ENCODE data around the gene MTRF1.

MTRF1 gene, protein sequence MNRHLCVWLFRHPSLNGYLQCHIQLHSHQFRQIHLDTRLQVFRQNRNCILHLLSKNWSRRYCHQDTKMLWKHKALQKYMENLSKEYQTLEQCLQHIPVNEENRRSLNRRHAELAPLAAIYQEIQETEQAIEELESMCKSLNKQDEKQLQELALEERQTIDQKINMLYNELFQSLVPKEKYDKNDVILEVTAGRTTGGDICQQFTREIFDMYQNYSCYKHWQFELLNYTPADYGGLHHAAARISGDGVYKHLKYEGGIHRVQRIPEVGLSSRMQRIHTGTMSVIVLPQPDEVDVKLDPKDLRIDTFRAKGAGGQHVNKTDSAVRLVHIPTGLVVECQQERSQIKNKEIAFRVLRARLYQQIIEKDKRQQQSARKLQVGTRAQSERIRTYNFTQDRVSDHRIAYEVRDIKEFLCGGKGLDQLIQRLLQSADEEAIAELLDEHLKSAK

DNA sequence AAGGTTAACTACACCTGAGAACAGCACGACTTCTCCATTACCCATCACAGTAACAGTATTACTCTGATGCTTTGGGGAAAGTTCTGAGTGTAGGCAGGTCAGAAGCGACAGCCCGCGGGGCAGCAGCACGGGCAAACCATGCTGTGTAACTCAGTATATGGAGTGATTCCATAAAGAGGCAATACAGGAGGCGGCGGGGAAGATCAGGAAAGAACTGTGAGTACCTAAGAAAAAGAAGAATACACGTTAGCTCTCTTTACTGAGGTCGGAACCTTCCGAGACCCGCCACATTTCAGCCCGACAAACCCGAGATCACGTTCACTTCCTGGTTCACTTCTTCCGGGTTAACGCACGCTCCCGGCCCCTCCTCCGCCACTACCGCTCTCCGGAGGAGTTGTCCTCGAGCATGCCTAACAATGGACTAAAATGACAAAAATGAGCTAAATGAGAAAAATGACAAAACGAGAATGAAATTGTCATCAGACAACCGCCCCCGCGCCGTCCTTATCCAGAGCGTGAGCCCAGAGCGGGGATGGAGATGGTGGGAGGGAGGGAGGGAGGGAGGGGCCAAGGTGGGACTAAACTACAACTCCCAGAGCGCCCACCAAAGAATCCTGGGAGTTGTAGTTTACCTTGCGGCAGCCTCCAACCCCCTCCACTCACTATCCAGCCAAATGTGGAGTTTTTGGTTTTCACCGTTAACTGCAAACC, at the start of gene MTRF1:
Gene MTRF1, minus strand, starts transcription at position 316 of the 711 bp plus-strand sequence. CDS start 2,669 bp downstream, outside the sequence.
- peak; percentile 57 for DNase-seq (ENCODE audit: low read depth, low spot score)
- TF ChIP-seq EZH2 (IDR thresholded peaks at IDR 0.05), result no peak
- TF ChIP-seq POLR2AphosphoS5 (IDR thresholded peaks at IDR 0.05; ENCODE audit: borderline replicate concordance, low read depth, low read length), result peak; percentile 67; the same call in 1 of the 2 replicates
- TF ChIP-seq FOXP2 (optimal IDR thresholded peaks at IDR 0.05; ENCODE audit: control extremely low read depth, extremely low read length, insufficient read depth), result no peak
- Histone ChIP-seq H3K27ac (peak within 1 kb of the TSS; percentile 74), H3K36me3 (ENCODE audit: insufficient read depth, low read length) (peaks cover 22% of the 10 kb centered on the region), H3K4me3 (peak within 1 kb of the TSS; percentile 99), H3K9ac (ENCODE audit: insufficient read length) (peak within 1 kb of the TSS; percentile 88), H3K9me3 (ENCODE audit: low read depth, low read length) (peaks cover 5% of the 10 kb centered on the region; the same call in 1 of the 2 replicates)

DNA sequence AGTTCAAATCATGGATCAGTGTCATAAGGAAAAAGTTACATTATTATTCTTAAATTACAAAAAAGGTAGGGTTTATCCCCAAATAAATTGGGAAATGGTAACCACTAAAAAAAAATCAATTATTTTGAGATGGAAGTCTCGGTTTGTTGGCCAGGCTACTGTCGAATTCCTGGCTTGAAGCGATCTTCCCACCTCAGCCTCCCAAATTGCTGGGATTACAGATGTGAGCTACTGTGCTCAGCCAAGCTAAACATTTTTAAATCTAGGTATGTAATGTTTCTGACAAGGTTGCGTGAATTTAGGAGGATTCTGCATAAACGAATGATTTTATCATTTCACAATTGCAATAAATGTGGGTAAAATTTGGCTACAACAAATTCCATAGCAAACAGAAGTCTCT, 49.7 kb upstream of the MTRF1 start:
- H3K9me3 ChIP-seq (ENCODE audit: low read depth, low read length), result no peaks in the 10 kb centered on the region
- DNase-seq (ENCODE audit: low read depth, low spot score), result no peak
- no peak for TF ChIP-seq POLR2AphosphoS5 (IDR thresholded peaks at IDR 0.05; ENCODE audit: borderline replicate concordance, low read depth, low read length)
- no peak for TF ChIP-seq FOXP2 (optimal IDR thresholded peaks at IDR 0.05; ENCODE audit: control extremely low read depth, extremely low read length, insufficient read depth)
- TF ChIP-seq EZH2 (IDR thresholded peaks at IDR 0.05), result no peak
- H3K4me3 ChIP-seq, result peak overlapping the region; percentile 98
- peak overlapping the region; percentile 96 for H3K9ac ChIP-seq (ENCODE audit: insufficient read length)
- peaks cover 16% of the 10 kb centered on the region for H3K36me3 ChIP-seq (ENCODE audit: insufficient read depth, low read length)
- no peak overlapping the region for H3K27ac ChIP-seq

DNA sequence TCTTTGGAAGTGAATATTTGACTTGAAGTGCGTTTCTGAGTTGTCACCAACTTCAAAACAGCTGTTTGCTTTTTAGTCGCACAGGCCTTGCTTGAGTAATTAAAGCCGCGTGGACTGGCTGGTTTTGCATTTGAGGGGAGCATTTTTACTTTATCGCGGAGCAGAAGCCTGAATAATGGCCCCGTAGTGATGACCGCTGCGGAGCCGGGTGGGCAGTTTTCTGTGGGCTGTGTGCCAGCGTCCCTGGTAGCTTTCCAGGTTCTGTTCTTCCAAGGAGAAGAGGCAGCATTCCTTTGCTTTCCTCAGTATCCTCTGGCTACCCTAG, 48.8 kb upstream of the MTRF1 start:
- no peaks in the 10 kb centered on the region for H3K9me3 ChIP-seq (ENCODE audit: low read depth, low read length)
- 0 out of 2 replicates have a peak overlapping the region, but pooled peaks have one; percentile 62 for H3K27ac ChIP-seq
- DNase-seq (ENCODE audit: low read depth, low spot score), result no peak
- peak overlapping the region; percentile 96 for H3K9ac ChIP-seq (ENCODE audit: insufficient read length)
- TF ChIP-seq FOXP2 (optimal IDR thresholded peaks at IDR 0.05; ENCODE audit: control extremely low read depth, extremely low read length, insufficient read depth) (no peak), EZH2 (IDR thresholded peaks at IDR 0.05) (no peak), POLR2AphosphoS5 (IDR thresholded peaks at IDR 0.05; ENCODE audit: borderline replicate concordance, low read depth, low read length) (no peak)
- peaks cover 7% of the 10 kb centered on the region for H3K36me3 ChIP-seq (ENCODE audit: insufficient read depth, low read length)
- peak overlapping the region; percentile 98 for H3K4me3 ChIP-seq

DNA sequence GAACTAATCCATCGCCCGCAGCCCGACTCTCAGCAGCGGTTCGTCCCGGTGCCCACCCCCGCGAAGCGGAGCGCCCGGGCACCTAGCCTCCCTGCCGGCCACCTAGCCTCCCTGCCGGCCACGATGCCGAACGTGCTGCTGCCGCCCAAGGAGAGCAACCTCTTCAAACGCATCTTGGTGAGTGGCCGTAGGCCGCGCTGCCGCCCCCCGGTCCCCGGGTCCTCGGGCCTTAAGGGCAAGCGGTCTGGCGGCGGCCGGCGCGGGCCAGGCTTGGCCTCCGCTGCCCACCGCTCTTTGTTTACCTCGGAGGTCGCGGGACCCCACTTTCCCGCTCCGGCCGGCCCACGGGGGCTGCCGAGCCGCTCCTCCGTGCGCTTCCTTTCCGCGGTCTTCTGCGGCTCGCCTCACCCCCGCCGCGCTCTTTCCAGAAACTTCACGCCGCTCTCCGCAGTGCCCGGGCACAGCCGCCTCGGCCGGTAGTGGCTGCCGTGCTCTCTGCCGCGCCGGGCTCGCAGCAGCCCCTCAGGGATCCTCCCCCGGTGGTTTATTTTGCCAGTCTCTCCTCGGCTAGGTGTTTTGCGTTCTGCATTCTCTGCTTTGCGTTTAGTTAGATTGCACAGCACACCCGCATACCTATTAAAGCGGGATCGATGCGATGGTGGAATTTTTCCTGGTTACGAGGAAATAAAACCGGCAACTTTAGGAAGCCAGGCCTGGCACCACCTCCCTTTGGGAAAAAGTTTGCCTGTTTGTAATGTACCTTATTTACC, 48.2 kb upstream of the MTRF1 start:
- H3K27ac ChIP-seq, result peak overlapping the region; percentile 62; the same call in 1 of the 2 replicates
- H3K9ac ChIP-seq (ENCODE audit: insufficient read length), result peak overlapping the region; percentile 96
- no peak for TF ChIP-seq POLR2AphosphoS5 (IDR thresholded peaks at IDR 0.05; ENCODE audit: borderline replicate concordance, low read depth, low read length)
- TF ChIP-seq FOXP2 (optimal IDR thresholded peaks at IDR 0.05; ENCODE audit: control extremely low read depth, extremely low read length, insufficient read depth), result no peak
- TF ChIP-seq EZH2 (IDR thresholded peaks at IDR 0.05), result no peak
- no peak for DNase-seq (ENCODE audit: low read depth, low spot score)
- peaks cover 1% of the 10 kb centered on the region; the same call in 1 of the 2 replicates for H3K36me3 ChIP-seq (ENCODE audit: insufficient read depth, low read length)
- no peaks in the 10 kb centered on the region for H3K9me3 ChIP-seq (ENCODE audit: low read depth, low read length)
- peak overlapping the region; percentile 98 for H3K4me3 ChIP-seq

DNA sequence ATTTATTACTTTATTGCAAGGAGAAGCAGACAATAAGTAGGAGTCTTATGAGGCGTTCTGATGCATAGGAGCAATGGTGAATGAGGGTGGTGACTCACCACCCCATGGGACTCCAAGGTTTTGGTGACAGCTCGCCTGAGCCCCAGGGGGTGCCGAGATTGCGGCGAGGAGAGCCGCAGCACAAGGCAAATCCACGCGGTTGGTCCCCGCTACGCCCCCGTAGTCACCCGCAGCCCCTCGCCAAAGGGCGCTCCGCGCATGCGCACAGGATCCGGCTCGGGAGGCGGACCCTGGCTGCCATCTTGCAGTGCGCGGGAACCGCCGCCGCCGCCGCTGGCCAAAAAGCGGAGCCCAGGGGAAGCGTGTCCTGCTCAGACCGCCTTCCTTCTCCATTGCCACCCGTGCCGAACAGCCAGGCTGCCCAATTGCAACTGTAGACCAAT, 47.6 kb upstream of the MTRF1 start, which contains the start of gene NAA16:
Gene NAA16, plus strand, starts transcription at position 305 of the 443 bp plus-strand sequence. CDS start 262 bp downstream, outside the sequence.
- Histone ChIP-seq H3K36me3 (ENCODE audit: insufficient read depth, low read length) (no peaks in the 10 kb centered on the region), H3K4me3 (peak within 1 kb of the TSS; percentile 98), H3K9me3 (ENCODE audit: low read depth, low read length) (no peaks in the 10 kb centered on the region), H3K27ac (peak within 1 kb of the TSS; percentile 72), H3K9ac (ENCODE audit: insufficient read length) (peak within 1 kb of the TSS; percentile 96)
- peak; percentile 95 for TF ChIP-seq POLR2AphosphoS5 (IDR thresholded peaks at IDR 0.05; ENCODE audit: borderline replicate concordance, low read depth, low read length)
- TF ChIP-seq EZH2 (IDR thresholded peaks at IDR 0.05), result no peak
- no peak for TF ChIP-seq FOXP2 (optimal IDR thresholded peaks at IDR 0.05; ENCODE audit: control extremely low read depth, extremely low read length, insufficient read depth)
- DNase-seq (ENCODE audit: low read depth, low spot score), result peak; percentile 58

DNA sequence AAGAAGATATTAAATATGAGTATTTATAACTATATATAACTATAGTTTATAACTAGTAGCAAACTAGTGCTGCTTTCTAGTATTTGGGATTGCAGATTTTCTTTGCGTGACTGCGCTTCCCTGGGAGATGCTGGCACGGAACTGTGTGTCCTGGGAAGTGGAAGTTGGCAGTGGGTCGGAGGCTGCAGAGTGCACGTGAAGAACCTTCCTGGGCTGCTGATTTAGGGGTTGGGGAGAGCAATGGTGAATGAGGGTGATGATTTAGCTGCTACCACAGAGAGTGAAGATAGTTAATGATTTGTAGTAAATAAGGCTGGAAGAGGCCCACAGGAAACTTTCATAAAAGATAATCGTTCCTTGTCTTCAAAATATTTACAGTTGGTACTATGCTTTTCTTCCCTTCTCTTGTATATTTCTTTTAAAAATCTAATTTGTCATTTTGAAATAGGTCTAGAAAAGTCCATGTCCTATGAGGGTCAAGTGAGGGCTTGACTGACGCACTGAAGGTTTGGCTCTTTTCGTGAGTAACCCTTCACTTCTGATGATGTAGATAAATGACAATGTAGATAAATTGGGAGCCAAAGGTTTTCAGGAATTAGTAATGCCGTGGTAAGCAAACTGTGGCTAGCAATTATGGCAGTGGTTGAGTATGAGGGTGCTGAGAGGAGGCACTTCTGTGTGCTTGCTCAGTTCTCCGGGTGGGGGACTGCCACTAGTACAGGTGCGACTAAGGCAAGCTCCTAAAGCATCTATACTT, 44.7 kb upstream of the MTRF1 start:
- no peaks in the 10 kb centered on the region for H3K36me3 ChIP-seq (ENCODE audit: insufficient read depth, low read length)
- H3K9ac ChIP-seq (ENCODE audit: insufficient read length), result no peak overlapping the region
- no peak overlapping the region for H3K4me3 ChIP-seq
- TF ChIP-seq EZH2 (IDR thresholded peaks at IDR 0.05), result no peak
- no peak for TF ChIP-seq POLR2AphosphoS5 (IDR thresholded peaks at IDR 0.05; ENCODE audit: borderline replicate concordance, low read depth, low read length)
- TF ChIP-seq FOXP2 (optimal IDR thresholded peaks at IDR 0.05; ENCODE audit: control extremely low read depth, extremely low read length, insufficient read depth), result no peak
- H3K9me3 ChIP-seq (ENCODE audit: low read depth, low read length), result no peaks in the 10 kb centered on the region
- no peak for DNase-seq (ENCODE audit: low read depth, low spot score)
- H3K27ac ChIP-seq, result no peak overlapping the region
